Naive B cell (primary cell): ENCODE results near the gene MACIR. TPM values are rescaled to one million over a fixed set of nuclear protein-coding genes. Genes with fewer than 3 reads are reported as not detected.
A peak's percentile ranks its signal among the peaks of the same experiment; 100 is the strongest.
"Not testable (repeated sequence)": the region's sequence is repeated elsewhere in the genome, so short reads cannot be mapped to it uniquely, and the experiment has no call there.

Experiments used
- ATAC-seq, 2 donors: fragments of 150-1000 bp; cut with Tn5 transposase; 2 replicates each; pipeline ENCODE4 v1.10.0; 2021; ENCODE audit warnings: low read depth in 2 of 2, mild to moderate bottlenecking in 2 of 2, moderate library complexity in 2 of 2
- DNase-seq: peaks from one replicate; pipeline ENCODE4 v3.0.0; 2022
- H3K27ac Mint-ChIP-seq, 6 donors: one replicate each; pipeline ENCODE4 v1.8.0; 2020 to 2022; ENCODE audit warnings: mild to moderate bottlenecking in 6 of 6, mixed read lengths in 6 of 6, moderate library complexity in 5 of 6, inconsistent platforms in 2 of 6
- H3K27me3 Mint-ChIP-seq, 3 donors: one replicate each; pipeline ENCODE4 v1.8.0; 2021 to 2022; ENCODE audit warnings: mixed read lengths in 3 of 3, mild to moderate bottlenecking in 1 of 3
- H3K36me3 Mint-ChIP-seq, 2 donors: one replicate each; pipeline ENCODE4 v1.8.0; 2020 to 2022; ENCODE audit warnings: mixed read lengths in 2 of 2, inconsistent platforms in 1 of 2, mild to moderate bottlenecking in 1 of 2
- H3K4me1 Mint-ChIP-seq, 3 donors: one replicate each; pipeline ENCODE4 v1.8.0; 2020 to 2022; ENCODE audit warnings: mixed read lengths in 3 of 3, inconsistent platforms in 1 of 3, mild to moderate bottlenecking in 1 of 3, moderate library complexity in 1 of 3
- H3K4me3 Mint-ChIP-seq, 8 donors: one replicate each; pipeline ENCODE4 v1.8.0; 2020 to 2022; ENCODE audit warnings: mild to moderate bottlenecking in 8 of 8, mixed read lengths in 8 of 8, moderate library complexity in 8 of 8, inconsistent platforms in 2 of 8
- H3K9me3 Mint-ChIP-seq, 7 donors: one replicate each; pipeline ENCODE4 v1.8.0; 2020 to 2022; ENCODE audit warnings: mixed read lengths in 7 of 7, mild to moderate bottlenecking in 5 of 7, inconsistent platforms in 2 of 7, moderate library complexity in 1 of 7
- polyA plus RNA-seq, 6 donors: library from polyadenylated mRNA; unstranded; fragments of 300-500 nt; fragmentation: Illumina TruSeq; gene quantifications; one replicate each; pipeline ENCODE4 v1.2.3, GENCODE V29; 2021; ENCODE audit warnings: low read depth in 6 of 6

The MACIR gene, protein sequence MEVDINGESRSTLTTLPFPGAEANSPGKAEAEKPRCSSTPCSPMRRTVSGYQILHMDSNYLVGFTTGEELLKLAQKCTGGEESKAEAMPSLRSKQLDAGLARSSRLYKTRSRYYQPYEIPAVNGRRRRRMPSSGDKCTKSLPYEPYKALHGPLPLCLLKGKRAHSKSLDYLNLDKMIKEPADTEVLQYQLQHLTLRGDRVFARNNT
- 1 to 10 TPM; 1.4 to 7.7 (median 2.6) TPM for polyA plus RNA-seq

DNA sequence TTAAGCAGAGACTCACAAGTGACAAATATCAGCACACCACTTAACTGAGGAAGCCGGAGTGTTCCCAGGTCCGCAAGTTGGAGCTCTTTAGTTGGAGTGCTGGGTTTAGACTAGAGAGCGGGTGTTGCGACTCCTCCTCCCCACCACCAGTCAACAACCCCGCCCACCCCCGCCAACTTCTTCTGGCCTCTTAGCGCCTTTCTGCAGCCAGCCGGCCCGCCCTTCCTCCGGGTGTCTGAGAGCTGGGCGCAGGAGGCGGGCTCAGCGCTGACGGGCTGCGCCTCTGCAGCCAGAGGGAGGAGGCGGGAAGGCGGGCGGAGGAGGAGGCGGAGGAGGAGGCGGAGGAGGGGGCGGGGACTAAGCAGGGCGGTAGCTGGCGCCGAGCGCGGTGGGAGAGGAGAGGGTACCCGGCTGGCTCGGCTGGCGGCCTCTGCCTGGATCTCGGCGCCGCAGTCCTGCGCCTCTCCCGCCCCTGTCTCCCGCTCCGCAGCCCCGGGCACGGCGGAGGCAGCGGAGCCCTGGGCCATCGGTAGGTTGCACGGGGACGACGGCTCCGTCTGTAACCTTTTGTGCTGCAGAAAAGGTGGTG is at the start of gene MACIR:
Gene MACIR (plus strand): TSS at position 396 of the 589 bp plus-strand sequence. CDS start 17,157 bp downstream, outside the sequence.
- no peaks in the 10 kb centered on the region for H3K36me3 Mint-ChIP-seq
- DNase-seq: peak; percentile 92
- peak within 1 kb of the TSS; percentile 85 to 94 (median 92) for H3K4me3 Mint-ChIP-seq
- H3K27ac Mint-ChIP-seq: peak within 1 kb of the TSS in 5 of 6 donors; percentile 38 to 92 (median 63)
- peak; percentile 88 to 89 for ATAC-seq
- peaks cover 0 to 18% (median 6%) of the 10 kb centered on the region in 3 donors for H3K27me3 Mint-ChIP-seq
- H3K9me3 Mint-ChIP-seq: no peaks in the 10 kb centered on the region
- peaks cover 5 to 13% (median 12%) of the 10 kb centered on the region in 3 donors for H3K4me1 Mint-ChIP-seq

DNA sequence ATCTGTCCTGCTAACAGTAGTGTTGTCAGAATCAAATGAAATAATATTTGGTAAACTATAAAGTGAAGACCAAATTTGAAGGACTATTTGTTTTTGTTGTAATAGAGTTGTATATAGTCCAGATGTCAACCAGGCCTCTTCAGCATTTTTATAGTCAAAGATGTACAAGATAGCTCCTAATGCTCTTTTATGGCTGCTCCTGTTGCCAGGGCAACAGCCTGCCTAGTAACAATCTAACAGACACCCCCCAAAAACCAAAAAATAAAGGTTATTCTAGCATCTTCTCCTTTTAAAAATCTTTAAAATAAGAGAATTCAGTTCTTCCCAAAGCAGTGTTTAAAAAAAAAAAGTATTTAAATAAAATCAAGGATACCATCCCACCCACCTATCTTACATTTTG is 49.5 kb upstream of the MACIR start:
- Mint-ChIP-seq H3K9me3 (peaks cover 0 to 4% (median 0%) of the 10 kb centered on the region in 7 donors), H3K27me3 (no peaks in the 10 kb centered on the region), H3K27ac (no peak overlapping the region), H3K36me3 (peaks cover 0 to 6% of the 10 kb centered on the region in 2 donors), H3K4me1 (peaks cover 20 to 24% (median 23%) of the 10 kb centered on the region in 3 donors), H3K4me3 (no peak overlapping the region)
- ATAC-seq: no peak
- DNase-seq: no peak

DNA sequence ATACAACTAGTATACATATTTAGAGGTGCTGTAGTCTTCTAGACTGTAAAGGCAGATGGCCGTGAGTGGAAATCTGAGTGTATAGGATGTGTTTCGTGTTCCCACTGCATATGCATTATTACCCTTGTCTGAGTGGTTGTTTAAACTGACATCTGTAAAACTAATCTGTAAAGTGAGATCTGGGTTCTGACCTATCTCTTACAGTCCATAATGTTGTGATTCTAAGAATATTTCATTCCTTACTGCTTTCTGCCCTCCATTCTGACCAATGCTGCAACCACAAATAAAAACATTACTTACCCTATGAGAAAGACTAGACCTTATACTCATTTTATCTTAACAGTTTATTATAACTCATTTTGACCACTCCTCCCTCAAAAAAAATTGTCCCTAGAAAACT is 47.6 kb upstream of the MACIR start:
- Mint-ChIP-seq H3K9me3 (no peaks in the 10 kb centered on the region), H3K4me1 (peaks cover 20 to 24% (median 23%) of the 10 kb centered on the region in 3 donors), H3K4me3 (no peak overlapping the region), H3K27ac (peak overlapping the region in 1 of 6 donors; percentile 8), H3K27me3 (no peaks in the 10 kb centered on the region), H3K36me3 (no peaks in the 10 kb centered on the region)
- ATAC-seq (no peak), DNase-seq (no peak)

DNA sequence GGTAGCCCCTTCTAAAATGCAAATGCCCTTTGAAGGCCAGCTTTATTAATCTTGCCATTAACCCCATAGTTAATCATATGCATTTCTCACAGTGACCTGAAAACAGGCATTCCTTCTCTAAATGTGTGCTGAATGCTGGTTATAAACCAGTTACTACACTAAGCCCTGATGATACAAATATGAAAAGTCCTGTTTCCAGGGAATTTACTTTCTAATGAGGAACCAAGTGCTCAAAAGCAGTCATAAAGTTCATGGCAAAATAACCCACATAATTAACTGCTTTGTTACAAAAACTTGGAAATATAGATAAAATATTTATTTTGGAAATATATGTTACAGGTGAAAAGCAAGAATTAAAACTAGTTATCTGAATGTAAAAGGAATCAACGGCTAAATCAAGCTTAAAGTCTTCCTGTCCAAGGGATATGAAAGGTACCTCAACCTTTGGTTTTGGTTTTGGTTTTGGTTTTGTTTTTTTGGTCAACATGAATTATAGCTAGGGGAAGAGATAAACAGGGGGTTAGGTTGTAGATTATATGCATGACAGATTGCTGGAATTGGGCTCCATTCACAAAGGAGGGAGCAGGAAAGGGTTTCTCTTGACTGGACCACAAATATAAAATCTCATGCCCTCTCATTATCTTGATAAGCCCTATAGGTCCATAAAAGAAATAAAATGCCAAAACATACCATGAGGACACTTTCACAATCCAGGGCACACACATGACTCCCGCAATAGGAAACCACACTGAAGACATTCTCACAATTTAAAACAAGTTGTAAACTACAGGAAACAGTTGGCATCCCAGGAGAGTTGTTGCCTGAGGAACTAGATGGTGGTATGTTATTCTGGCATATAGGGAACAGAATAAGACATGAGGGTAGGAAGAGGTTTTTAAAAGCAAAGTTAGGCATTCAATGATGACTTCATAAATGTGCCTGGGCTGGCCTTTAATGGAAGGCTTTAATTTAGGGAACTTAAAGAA is 46.7 kb upstream of the MACIR start:
- peak; percentile 70 to 75 for ATAC-seq
- Mint-ChIP-seq H3K36me3 (no peaks in the 10 kb centered on the region), H3K4me3 (peak overlapping the region in 6 of 8 donors; percentile 31 to 78 (median 58))

DNA sequence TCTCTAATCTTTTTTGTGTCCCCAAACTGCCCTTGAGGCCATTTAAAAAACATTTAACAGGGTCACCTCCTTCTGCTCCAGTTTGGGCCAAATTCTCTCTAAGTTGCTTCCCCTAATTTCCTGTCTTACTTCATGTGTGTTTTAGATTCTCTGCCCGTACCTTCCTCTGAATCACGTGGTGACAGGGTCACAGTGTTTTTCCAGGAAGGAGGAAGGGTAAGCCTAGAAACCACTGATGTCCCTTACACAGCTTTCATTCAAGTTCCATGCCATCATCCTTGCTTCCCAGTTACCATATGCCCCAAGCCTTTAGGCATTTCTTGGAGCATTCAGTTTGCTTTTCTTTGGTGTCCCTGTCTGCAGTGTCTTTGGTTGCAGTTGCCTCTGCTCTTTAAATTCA is 42.4 kb upstream of the MACIR start:
- Mint-ChIP-seq H3K4me1 (peaks cover 9 to 11% (median 10%) of the 10 kb centered on the region in 3 donors), H3K9me3 (peaks cover 0 to 6% (median 2%) of the 10 kb centered on the region in 7 donors), H3K27me3 (no peaks in the 10 kb centered on the region), H3K36me3 (no peaks in the 10 kb centered on the region), H3K27ac (no peak overlapping the region), H3K4me3 (no peak overlapping the region)
- no peak for ATAC-seq
- no peak for DNase-seq

More for the DNA sequence above, 46.7 kb upstream of the MACIR start:
- peak overlapping the region in 3 of 6 donors; percentile 72 to 78 (median 72) for H3K27ac Mint-ChIP-seq
- H3K9me3 Mint-ChIP-seq: no peaks in the 10 kb centered on the region
- H3K4me1 Mint-ChIP-seq: peaks cover 19 to 20% (median 19%) of the 10 kb centered on the region in 3 donors
- no peaks in the 10 kb centered on the region for H3K27me3 Mint-ChIP-seq
- DNase-seq: peak; percentile 23

DNA sequence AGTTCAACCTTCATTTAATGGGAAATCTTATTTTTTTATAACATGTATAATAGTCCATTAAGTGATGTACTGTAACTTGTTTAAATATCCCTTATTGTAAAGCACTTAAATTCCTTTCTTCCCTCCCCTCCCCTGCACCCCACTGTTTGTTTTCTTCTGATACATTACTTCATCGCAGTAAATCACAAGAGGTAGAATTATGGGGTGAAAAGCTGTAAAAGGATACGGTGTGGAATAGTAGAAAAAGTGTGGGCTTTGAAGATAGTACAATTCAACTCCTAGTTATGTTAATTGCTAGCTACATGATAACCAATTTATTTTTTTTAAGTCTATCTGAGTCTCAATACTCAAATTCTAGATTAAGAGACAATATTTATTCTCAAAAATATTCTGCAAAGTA is 41.9 kb upstream of the MACIR start:
- DNase-seq: no peak
- Mint-ChIP-seq H3K36me3 (no peaks in the 10 kb centered on the region), H3K27ac (peak overlapping the region in 1 of 6 donors; percentile 26), H3K9me3 (peaks cover 0 to 6% (median 2%) of the 10 kb centered on the region in 7 donors), H3K4me3 (no peak overlapping the region), H3K4me1 (peaks cover 6 to 7% (median 7%) of the 10 kb centered on the region in 3 donors), H3K27me3 (no peaks in the 10 kb centered on the region)
- no peak for ATAC-seq

DNA sequence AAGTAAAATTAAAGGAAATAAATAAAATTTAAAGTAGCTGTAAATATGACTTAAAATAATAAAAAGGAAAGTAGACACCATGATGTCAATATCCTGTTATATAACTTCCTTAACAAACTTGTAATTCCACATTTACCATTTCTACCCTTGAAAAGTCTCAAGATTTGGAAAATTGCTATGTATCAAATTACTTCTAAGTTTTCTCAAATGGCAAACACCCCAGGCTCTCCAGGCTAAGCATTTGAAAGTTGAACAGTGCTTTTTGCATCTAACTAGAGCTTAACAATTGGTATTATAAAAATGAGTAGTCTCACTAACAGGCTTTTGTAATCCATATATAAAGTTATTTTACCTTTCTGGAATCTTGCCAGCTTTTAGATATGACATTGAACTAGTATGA is 41.5 kb upstream of the MACIR start:
- ATAC-seq (no peak), DNase-seq (no peak)
- peaks cover 2 to 3% (median 3%) of the 10 kb centered on the region in 3 donors for H3K4me1 Mint-ChIP-seq
- H3K4me3 Mint-ChIP-seq: no peak overlapping the region
- H3K36me3 Mint-ChIP-seq: no peaks in the 10 kb centered on the region
- H3K27me3 Mint-ChIP-seq: no peaks in the 10 kb centered on the region
- H3K9me3 Mint-ChIP-seq: peaks cover 0 to 6% (median 2%) of the 10 kb centered on the region in 7 donors
- no peak overlapping the region for H3K27ac Mint-ChIP-seq

DNA sequence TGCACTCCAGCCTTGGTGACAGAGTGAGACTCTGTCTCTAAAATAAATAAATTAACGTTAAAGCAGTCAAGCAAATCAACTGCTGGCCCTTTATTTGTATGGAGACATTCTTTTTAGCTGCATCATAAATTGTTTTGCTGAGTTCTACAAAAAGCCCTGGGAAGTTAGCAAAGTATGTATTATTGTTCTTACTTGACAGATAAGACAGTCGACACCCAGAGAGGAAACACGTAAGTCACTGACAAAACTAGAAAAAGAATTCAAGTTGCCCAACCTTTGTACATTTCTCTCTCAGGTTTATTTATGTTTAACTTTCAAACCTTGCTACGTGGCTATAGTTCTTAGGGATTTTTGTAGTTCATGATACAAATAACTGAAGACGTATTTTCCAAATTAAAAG is 40.4 kb upstream of the MACIR start:
- Mint-ChIP-seq H3K36me3 (no peaks in the 10 kb centered on the region), H3K27me3 (no peaks in the 10 kb centered on the region), H3K4me3 (no peak overlapping the region), H3K4me1 (no peaks in the 10 kb centered on the region), H3K9me3 (peaks cover 0 to 6% (median 2%) of the 10 kb centered on the region in 7 donors), H3K27ac (no peak overlapping the region)
- no peak for DNase-seq
- no peak for ATAC-seq

DNA sequence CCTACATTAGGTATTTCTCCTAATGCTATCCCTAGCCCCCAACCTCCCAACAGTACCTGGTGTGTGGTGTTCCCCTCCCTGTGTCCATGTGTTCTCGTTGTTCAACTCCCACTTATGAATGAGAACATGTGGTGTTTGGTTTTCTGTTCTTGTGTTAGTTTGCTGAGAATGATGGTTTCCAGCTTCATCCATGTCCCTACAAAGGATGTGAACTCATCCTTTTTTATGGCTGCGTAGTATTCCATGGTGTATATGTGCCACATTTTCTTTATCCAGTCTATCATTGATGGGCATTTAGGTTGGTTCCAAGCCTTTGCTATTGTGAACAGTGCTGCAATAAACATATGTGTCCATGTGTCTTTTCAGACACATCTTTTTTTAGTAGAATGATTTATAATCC is 39.5 kb upstream of the MACIR start:
- not testable (repeated sequence) for H3K36me3 Mint-ChIP-seq, H3K4me3 Mint-ChIP-seq, DNase-seq, ATAC-seq, H3K27ac Mint-ChIP-seq, H3K9me3 Mint-ChIP-seq, H3K4me1 Mint-ChIP-seq, H3K27me3 Mint-ChIP-seq

DNA sequence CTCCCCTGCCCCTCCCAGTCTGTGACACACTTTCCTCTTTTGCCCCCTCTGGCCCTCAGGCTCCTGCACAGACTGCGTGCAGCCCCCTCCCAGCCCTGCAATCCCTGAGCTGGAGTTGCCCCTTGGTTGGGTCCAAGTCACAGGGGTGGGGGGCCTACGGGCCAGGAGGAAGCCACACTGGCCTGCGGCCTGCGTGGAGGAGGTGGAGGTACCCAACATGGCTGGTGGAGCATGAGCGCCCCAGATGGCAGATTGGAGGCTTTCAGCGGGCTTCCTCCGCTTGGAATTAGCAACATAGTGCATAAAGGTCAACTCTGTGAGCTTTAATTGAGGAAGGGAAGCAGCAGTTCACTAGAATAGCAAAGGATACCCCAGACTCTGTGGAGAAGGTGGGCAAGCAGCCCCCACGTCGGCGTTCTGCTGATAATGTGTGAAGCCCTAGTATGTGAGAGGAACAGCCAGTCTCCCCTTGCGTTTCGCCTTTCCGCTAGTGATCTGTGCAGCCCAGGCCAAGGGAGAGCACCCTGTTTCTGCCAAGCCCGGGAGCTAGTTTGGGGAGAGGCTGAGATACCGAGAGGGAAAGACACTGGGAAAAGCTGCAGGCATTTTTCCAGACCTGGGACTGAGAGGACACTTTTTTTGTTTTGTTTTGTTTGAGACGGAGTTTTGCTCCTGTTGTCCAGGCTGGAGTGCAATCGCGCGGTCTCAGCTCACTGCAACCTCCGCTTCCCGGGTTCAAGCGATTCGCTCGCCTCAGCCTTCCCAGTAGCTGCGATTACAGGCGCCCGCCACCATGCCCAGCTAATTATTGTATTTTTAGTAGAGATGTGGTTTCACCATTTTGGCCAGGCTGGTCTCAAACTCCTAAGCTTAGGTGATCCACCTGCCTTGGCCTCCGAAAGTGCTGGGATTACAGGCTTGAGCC is 35.3 kb upstream of the MACIR start:
- no peak for ATAC-seq
- H3K36me3 Mint-ChIP-seq: no peaks in the 10 kb centered on the region
- H3K27me3 Mint-ChIP-seq: peaks cover 0 to 5% (median 0%) of the 10 kb centered on the region in 3 donors

DNA sequence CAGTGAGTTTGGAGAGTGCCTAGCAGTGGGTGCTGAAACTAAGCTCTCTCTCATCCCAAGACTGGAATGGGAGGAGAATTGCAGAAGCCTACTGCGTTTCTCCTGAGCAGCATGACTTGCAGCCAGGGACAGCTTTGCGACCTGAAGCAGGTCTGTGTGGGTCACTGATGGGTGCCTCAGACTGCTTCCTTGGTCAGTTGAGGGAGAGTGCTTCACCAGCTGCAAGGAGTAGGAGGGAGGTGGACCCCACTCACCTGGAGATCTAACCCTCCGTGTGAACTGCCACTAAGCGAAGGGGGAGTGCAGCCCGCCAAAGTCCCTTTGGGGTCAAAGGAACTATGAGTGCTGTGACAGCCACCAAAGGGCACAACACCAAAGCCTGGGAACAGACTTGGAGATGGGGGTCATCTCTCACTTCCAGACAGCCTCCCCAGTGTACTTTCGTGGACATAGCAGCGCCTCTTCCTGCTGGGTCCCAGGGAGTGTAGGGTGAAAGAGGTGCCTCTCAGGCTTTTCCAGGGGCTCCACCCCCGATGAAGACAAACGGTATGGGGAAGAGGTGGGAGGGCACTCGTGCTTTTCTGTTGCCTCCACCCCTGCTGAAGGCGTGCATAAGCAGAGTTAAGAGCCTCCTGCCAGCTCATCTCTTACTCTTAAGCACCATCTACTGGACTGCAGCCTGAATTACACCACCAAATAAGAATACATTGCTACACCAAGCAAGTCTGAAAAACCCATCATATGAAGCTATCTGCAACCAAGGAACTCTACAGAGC is 34.3 kb upstream of the MACIR start:
- H3K27ac Mint-ChIP-seq: no peak overlapping the region
- peaks cover 0 to 3% (median 1%) of the 10 kb centered on the region in 7 donors for H3K9me3 Mint-ChIP-seq
- DNase-seq (peak; percentile 36), ATAC-seq (peak; percentile 78 to 91)
- peaks cover 0 to 15% (median 4%) of the 10 kb centered on the region in 3 donors for H3K4me1 Mint-ChIP-seq
- H3K27me3 Mint-ChIP-seq: peaks cover 0 to 5% (median 4%) of the 10 kb centered on the region in 3 donors
- peak overlapping the region in 1 of 8 donors; percentile 30 for H3K4me3 Mint-ChIP-seq
- no peaks in the 10 kb centered on the region for H3K36me3 Mint-ChIP-seq

More for the DNA sequence above, 35.3 kb upstream of the MACIR start:
- Mint-ChIP-seq H3K27ac (no peak overlapping the region), H3K4me1 (peaks cover 0 to 8% (median 4%) of the 10 kb centered on the region in 3 donors), H3K4me3 (no peak overlapping the region), H3K9me3 (peaks cover 0 to 6% (median 2%) of the 10 kb centered on the region in 7 donors)
- DNase-seq: no peak

DNA sequence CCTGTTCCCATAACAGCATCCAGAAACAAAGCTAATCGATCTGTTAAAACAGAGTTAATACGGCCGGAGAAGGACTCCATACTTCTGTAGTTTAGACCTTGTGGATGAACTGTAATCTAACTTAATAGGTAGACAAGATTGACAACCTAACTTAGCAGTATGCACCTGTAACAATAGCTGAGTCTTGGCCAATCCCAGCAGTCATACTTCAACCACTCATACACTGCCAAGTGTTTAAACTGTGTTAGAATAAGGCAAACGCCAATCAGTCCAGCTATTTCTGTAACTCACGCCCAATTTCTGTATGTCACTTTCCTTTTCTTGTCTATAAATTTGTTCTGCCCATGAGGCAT is 33.7 kb upstream of the MACIR start:
- peaks cover 0 to 5% (median 4%) of the 10 kb centered on the region in 3 donors for H3K27me3 Mint-ChIP-seq
- peaks cover 0 to 1% (median 0%) of the 10 kb centered on the region in 7 donors for H3K9me3 Mint-ChIP-seq
- ATAC-seq (no peak), DNase-seq (no peak)
- H3K4me3 Mint-ChIP-seq: no peak overlapping the region
- peaks cover 0 to 15% (median 4%) of the 10 kb centered on the region in 3 donors for H3K4me1 Mint-ChIP-seq
- no peak overlapping the region for H3K27ac Mint-ChIP-seq
- no peaks in the 10 kb centered on the region for H3K36me3 Mint-ChIP-seq
